NT2/D1 (cell line): Measurements from ENCODE around the gene CYP27C1.

Experiments
- DNase-seq: peaks from one replicate; pipeline ENCODE4 v3.0.0-alpha.2; 2011; ENCODE audit warnings: low read depth, low spot score
- H3K27me3 ChIP-seq: 2 replicates; pipeline ENCODE4 v1.6.0; 2011; ENCODE audit warnings: mild to moderate bottlenecking; ENCODE audit not compliant: insufficient read length, insufficient read depth
- H3K36me3 ChIP-seq: 2 replicates; pipeline ENCODE4 v1.6.1; 2011; ENCODE audit warnings: mild to moderate bottlenecking, low read length, mixed read lengths; ENCODE audit not compliant: insufficient read depth, insufficient read length
- H3K4me1 ChIP-seq: 2 replicates; pipeline ENCODE4 v1.5.1; 2011; ENCODE audit not compliant: insufficient read depth, insufficient read length
- H3K4me3 ChIP-seq: 2 replicates; pipeline ENCODE4 v1.5.1; 2011; ENCODE audit warnings: low read depth; ENCODE audit not compliant: insufficient read length
- H3K9ac ChIP-seq: 2 replicates; pipeline ENCODE4 v1.6.0; 2011; ENCODE audit warnings: low read depth; ENCODE audit not compliant: insufficient read length
- H3K9me3 ChIP-seq: 2 replicates; pipeline ENCODE4 v1.5.1; 2011; ENCODE audit warnings: mild to moderate bottlenecking, low read length; ENCODE audit not compliant: insufficient read depth
- SUZ12 ChIP-seq: IDR thresholded peaks from 2 replicates; pipeline ENCODE4 v1.6.1; 2011; ENCODE audit not compliant: insufficient read length, insufficient read depth; ENCODE audit errors: extremely low read depth
- YY1 ChIP-seq: IDR thresholded peaks from 2 replicates; pipeline ENCODE4 v1.6.1; 2011; ENCODE audit not compliant: insufficient read length, insufficient read depth
- ZNF274 ChIP-seq: IDR thresholded peaks from 2 replicates; pipeline ENCODE4 v1.6.1; 2011; ENCODE audit warnings: mild to moderate bottlenecking, low read depth, low read length

The CYP27C1 gene

DNA sequence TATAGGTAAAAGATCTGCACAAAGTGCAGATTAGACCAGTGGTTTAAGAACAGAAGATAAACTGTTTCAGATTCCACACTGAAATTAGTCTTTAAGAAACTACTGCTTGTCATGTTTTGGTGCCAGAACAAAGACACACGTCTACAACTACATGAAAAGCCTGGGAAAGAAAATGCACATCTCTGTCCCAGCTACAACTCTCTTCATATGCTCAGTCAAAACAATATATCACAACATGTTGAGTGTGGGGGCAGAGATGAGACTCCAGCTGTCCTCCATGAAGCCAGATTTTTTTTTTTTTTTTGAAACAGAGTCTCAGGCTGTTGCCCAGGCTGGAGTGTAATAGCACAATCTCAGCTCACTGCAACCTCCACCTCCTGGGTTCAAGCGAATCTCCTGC is 60.6 kb downstream of the CYP27C1 start:
- H3K36me3 ChIP-seq = no peaks in the 10 kb centered on the region
- TF ChIP-seq YY1 = no peak
- TF ChIP-seq ZNF274 = no peak
- no peak for TF ChIP-seq SUZ12
- peaks cover 6% of the 10 kb centered on the region; the same call in 1 of the 2 replicates for H3K9me3 ChIP-seq
- no peak overlapping the region for H3K4me3 ChIP-seq
- peaks cover 7% of the 10 kb centered on the region for H3K4me1 ChIP-seq
- peaks cover 2% of the 10 kb centered on the region for H3K27me3 ChIP-seq
- H3K9ac ChIP-seq = no peak overlapping the region
- no peak for DNase-seq

DNA sequence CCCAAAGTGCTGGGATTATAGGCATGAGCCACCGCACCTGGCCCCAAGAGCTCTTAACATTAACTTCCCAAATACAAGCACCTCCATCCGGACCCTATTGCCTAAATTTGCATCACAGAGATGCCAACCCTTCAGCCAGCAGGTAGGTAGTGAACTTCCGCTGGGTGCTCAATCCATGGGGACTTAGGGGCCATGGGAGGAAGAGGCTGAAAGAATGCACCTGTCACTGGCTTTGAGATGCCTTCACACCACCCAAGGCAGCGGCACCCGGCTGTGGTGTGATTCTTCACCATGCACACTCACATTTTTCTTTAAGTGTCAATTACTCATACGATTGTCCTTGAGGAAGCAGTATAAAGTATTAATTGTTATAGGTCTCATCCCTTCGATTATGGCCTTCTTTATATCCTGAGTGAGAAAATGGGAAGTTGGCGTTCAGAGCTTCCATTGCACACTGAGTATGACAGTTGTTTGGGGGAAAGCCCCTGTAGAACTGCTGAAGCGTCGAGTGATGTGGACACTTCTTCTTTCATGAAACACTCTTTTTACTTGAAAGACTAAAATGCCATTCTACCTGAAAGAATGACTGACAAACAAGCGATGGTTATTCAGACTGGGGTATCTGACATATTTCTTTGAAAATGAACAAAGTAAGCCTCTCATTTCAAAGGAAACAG is 61.3 kb downstream of the CYP27C1 start:
- Histone ChIP-seq H3K4me1 (peaks cover 7% of the 10 kb centered on the region), H3K4me3 (no peak overlapping the region), H3K9ac (no peak overlapping the region), H3K27me3 (peaks cover 2% of the 10 kb centered on the region), H3K36me3 (no peaks in the 10 kb centered on the region), H3K9me3 (peaks cover 6% of the 10 kb centered on the region; the same call in 1 of the 2 replicates)
- TF ChIP-seq ZNF274 = no peak
- no peak for DNase-seq

DNA sequence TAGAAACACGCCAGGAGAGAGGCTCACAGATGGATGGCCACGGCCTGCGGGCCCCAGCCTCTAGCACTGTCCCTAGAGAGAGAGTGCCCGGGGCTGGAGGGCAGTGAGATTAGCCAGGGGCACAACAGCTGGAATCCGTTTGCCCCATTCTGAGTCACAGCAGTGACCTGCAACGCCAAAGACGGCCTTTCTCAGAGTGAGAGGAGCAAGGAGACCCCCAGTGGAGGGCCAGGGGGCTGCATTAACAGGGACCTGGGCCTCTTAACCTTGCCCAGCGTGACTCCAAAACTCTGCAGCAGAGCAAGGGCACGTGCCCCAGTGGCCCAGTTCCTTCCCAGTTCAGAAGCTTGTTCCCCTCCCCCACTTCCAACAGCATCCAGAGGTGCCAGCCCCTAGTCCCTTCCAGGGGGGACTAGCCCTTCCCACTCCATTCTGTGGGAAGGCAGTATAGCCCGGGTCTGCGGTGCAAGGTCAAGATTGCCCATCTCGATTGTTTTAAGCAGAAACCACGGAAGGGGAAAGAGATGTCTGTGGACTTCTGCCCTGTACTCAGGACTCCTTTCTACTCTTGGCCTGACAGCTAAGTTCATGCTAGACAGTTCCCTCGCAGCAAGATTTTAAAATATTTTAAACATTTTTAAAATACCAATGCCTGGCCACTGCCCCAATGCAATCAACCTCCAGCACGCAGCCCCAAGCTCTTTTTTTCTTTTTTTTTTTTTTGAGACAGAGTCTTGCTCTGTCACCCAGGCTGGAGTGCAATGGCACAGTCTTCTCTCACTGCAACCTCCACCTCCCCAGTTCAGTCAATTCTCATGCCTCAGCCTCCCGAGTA is 62.2 kb downstream of the CYP27C1 start:
- peak; percentile 42 for DNase-seq
- no peak for TF ChIP-seq SUZ12
- Histone ChIP-seq H3K9me3 (peaks cover 6% of the 10 kb centered on the region; the same call in 1 of the 2 replicates), H3K9ac (no peak overlapping the region), H3K27me3 (peaks cover 2% of the 10 kb centered on the region), H3K4me1 (peaks cover 7% of the 10 kb centered on the region), H3K4me3 (no peak overlapping the region), H3K36me3 (no peaks in the 10 kb centered on the region)

GRCh38 chr2:127157114-127157513 is 63.0 kb downstream of the CYP27C1 start:
- H3K9me3 ChIP-seq = peaks cover 6% of the 10 kb centered on the region; the same call in 1 of the 2 replicates
- peaks cover 7% of the 10 kb centered on the region for H3K4me1 ChIP-seq
- DNase-seq = no peak
- no peak for TF ChIP-seq ZNF274
- TF ChIP-seq SUZ12 = no peak
- TF ChIP-seq YY1 = no peak
- H3K4me3 ChIP-seq = no peak overlapping the region
- H3K36me3 ChIP-seq = no peaks in the 10 kb centered on the region
- H3K27me3 ChIP-seq = no peaks in the 10 kb centered on the region
- no peak overlapping the region for H3K9ac ChIP-seq

GRCh38 chr2:127155947-127156346 is 64.2 kb downstream of the CYP27C1 start:
- no peak for DNase-seq
- H3K9me3 ChIP-seq = peaks cover 9% of the 10 kb centered on the region
- no peak overlapping the region for H3K4me3 ChIP-seq
- H3K4me1 ChIP-seq = peaks cover 7% of the 10 kb centered on the region
- TF ChIP-seq ZNF274 (no peak), YY1 (no peak), SUZ12 (no peak)
- no peaks in the 10 kb centered on the region for H3K27me3 ChIP-seq
- no peak overlapping the region for H3K9ac ChIP-seq
- no peaks in the 10 kb centered on the region for H3K36me3 ChIP-seq

GRCh38 chr2:127155028-127155581 is 65.0 kb downstream of the CYP27C1 start:
- H3K4me1 ChIP-seq = peaks cover 5% of the 10 kb centered on the region
- no peak for TF ChIP-seq SUZ12
- TF ChIP-seq YY1 = no peak
- TF ChIP-seq ZNF274 = no peak
- no peak for DNase-seq
- H3K4me3 ChIP-seq = no peak overlapping the region
- no peaks in the 10 kb centered on the region for H3K27me3 ChIP-seq
- no peak overlapping the region for H3K9ac ChIP-seq
- no peaks in the 10 kb centered on the region for H3K36me3 ChIP-seq
- peaks cover 13% of the 10 kb centered on the region for H3K9me3 ChIP-seq

DNA sequence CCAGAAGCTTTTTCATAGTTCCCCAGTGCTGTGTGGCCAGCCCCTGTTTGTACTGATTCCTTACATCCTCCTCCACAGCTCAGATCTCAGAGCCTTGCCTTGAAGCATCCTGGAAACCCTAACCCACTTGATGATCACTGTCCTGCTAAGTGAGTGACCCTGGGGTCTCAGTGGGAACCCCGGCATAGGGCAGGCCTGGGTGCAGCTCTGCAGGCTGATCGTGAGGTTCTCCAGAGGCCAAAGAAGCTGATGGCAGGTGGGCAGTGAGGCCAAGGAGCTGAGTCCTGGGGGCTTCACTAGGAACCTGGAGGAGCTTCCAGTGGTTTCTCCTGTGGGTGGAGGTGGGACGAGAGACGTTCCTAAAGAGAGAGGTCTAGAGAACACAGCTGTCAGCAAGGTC is 65.7 kb downstream of the CYP27C1 start:
- no peak overlapping the region for H3K4me3 ChIP-seq
- H3K9me3 ChIP-seq = peaks cover 13% of the 10 kb centered on the region
- peaks cover 5% of the 10 kb centered on the region for H3K4me1 ChIP-seq
- H3K27me3 ChIP-seq = no peaks in the 10 kb centered on the region
- no peak overlapping the region for H3K9ac ChIP-seq
- no peaks in the 10 kb centered on the region for H3K36me3 ChIP-seq
- TF ChIP-seq YY1 = no peak
- no peak for TF ChIP-seq SUZ12
- no peak for TF ChIP-seq ZNF274
- no peak for DNase-seq
